NOMO-1 (cell line): ENCODE data around the gene CTSW.

Source experiments
- DNase-seq, 2 experiments: peaks; one replicate each; lab custom pipeline; 2025; ENCODE audit not compliant: unreplicated experiment in 2 of 2; lab: John Stamatoyannopoulos, UW

Gene CTSW

GRCh38 chr11:65854852-65855837 lies 24.5 kb upstream of the CTSW start:
- DNase-seq: no peak

DNA sequence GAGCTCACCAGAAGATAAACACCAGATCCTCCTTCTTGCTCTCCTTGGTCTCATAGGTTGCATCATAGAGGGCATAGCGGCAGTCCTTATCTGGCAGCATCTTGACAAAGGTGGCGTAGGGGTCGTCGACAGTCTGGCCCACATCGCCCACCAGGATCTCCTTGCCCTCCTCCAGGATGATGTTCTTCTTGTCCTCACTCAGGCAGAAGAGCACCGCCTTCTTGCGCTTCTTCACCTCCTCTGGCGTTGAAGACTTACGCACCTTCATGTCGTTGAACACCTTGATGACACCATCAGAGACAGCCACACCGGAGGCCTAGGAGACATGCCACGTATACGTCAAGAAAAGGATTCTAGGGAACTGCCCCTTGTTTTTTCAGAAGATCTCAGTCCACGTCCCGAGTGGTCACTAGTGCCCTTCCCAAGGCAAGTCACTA lies 23.7 kb upstream of the CTSW start:
- DNase-seq: no peak

- peak; percentile 82 to 86 for DNase-seq
Observed at GRCh38 chr11:65856689-65857499, 22.7 kb upstream of the CTSW start.

- DNase-seq: peak in 1 of 2 experiments; percentile 40
Observed at GRCh38 chr11:65857500-65857852, 22.2 kb upstream of the CTSW start.

GRCh38 chr11:65857853-65858680 lies 21.6 kb upstream of the CTSW start, which contains the start of gene CFL1:
TSS of gene CFL1 (minus strand) at chr11:65858180. CDS start at chr11:65858099, 81 bp downstream.
- peak; percentile 96 to 99 for DNase-seq

- no peak for DNase-seq
Observed at GRCh38 chr11:65858681-65859087, 21.0 kb upstream of the CTSW start.

DNA sequence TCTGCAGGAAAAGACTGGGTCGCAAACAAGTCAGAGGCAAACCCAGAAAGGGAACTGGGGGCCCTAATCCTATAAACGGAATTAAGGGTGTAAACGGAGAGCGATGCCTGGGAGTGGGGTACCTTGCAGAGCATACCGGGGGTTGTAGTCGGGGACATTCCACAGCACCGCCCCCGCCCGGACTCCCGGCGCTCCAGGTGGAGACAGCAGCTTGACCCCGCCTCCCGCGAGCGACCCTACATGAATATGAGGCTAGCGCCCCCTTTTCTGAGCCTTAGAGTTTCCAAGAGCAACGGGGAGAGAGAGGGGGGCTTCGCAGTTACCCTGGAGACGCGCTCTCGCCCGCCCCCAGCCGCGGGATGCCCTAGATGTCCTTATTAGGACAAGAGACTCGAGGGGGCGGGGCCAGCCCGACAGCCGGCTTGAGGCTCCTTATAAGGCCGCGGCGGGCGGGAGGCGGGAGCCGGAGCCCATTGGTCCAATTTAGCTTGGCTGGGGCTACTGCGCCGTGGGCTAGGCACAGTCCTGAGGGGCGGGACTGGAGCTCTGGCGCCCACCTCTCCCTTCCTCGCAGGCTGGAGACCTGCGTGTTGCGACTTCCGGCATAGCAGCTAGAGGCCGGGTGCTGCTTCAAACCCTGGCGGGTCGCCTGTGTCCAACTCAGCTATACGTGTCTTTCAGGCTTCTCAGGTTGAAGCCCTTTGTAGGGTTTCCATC lies 20.4 kb upstream of the CTSW start:
- DNase-seq: peak; percentile 99

DNA sequence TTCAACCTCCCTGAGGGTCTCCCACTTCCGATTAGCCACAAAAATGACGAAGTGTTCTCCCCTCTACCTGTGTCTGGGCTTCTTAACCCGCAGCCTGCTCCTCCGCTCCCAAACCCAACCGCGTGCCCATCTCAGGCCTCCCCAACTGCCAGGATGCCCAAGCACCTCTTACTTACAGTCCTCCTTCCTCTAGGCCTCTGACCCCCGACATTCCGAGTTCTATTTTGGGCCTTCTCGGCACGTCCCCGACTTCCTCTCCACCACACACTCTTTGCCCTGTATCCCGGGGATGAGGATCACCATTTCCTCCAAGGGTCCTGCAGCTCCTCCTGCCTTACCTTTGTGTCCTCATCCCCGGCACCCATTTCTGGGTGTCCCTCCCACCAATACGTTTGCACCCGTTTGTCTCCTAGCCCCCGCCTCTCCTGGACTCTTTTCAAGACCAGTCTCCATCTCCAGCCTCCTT lies 19.8 kb upstream of the CTSW start:
- no peak for DNase-seq

- peak; percentile 95 to 98 for DNase-seq
Observed at GRCh38 chr11:65860278-65861164, 19.1 kb upstream of the CTSW start, which contains the start of gene MUS81. TSS of gene MUS81 (plus strand) at chr11:65860433. CDS start at chr11:65860754, 321 bp downstream.

- DNase-seq: no peak
Observed at GRCh38 chr11:65861165-65861505, 18.5 kb upstream of the CTSW start.

DNA sequence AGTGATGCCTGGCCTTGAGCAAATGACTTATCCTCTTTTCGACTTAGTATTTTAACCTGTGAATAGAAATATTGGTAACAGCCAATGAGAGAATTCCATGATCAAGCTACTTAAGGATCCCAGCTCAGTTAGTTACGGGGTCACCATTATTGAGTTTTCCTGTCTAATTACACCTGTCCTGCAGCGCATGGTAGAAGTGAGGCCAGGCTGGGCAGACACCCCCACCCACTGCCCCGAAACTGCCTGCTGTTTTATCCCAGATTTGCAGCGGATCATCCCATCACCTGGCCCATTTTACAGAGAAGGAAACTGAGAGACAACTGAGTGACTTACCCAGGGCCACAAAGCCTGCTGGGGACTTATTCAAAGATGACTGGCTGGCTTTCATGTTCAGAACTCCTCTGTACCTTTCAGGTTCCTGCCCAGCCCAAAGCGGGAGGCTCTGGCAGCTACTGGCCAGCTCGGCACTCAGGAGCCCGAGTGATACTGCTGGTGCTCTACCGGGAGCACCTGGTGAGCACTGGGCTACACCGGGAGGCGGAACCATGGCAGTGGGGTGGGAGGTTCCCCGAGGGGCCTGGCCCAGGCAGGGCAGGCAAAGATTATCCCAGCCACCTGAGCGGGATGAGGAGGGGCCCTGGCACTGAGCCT lies 18.0 kb upstream of the CTSW start:
- DNase-seq: no peak

DNA sequence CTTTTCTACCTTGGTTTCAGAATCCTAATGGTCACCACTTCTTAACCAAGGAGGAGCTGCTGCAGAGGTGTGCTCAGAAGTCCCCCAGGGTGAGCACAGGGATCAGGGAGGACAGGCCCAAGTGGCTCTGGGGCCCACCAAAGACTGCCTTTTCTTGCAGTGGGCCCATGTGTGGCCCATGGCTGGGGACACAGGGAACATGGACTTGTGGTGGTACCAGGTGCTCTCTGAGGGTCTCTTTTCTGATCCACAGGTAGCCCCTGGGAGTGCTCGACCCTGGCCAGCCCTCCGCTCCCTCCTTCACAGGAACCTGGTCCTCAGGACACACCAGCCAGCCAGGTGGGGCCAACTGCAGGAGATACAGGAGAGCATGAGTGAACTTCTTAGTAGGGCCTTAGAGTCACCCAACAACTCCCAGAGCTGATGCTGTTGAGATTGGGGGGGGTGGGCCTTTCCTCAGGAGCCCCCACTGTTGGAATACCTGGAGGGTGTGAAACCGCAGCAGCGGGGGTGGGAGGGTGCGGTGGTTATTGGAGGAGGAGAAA lies 17.4 kb upstream of the CTSW start:
- no peak for DNase-seq

DNA sequence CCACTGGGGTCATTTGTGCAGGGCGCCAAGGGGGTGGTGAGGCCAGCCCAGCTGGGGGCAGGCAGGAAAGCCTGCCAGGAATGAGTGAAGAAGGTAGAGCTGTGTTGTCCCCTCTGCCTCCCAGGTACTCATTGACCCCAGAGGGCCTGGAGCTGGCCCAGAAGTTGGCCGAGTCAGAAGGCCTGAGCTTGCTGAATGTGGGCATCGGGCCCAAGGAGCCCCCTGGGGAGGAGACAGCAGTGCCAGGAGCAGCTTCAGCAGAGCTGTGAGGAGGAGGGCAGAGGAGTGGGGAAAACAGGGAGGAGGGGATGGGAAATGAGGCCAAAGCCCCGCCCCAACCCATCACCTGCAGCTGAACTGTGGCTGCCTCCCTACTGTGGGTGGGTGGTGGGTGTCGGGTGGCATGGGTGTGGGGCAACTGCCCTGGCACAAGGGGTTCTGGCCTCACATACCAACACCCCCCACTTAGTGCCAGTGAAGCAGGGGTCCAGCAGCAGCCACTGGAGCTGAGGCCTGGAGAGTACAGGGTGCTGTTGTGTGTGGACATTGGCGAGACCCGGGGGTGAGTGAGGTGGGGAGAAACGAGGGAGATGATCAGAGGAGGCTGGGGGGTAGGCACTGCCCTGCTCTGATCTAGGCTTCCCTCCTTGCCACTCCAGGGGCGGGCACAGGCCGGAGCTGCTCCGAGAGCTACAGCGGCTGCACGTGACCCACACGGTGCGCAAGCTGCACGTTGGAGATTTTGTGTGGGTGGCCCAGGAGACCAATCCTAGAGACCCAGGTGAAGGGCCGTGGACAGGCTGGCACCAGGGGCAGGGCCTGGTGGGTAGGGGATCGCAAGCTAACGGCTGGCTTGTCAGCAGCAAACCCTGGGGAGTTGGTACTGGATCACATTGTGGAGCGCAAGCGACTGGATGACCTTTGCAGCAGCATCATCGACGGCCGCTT lies 16.4 kb upstream of the CTSW start:
- DNase-seq: no peak

DNA sequence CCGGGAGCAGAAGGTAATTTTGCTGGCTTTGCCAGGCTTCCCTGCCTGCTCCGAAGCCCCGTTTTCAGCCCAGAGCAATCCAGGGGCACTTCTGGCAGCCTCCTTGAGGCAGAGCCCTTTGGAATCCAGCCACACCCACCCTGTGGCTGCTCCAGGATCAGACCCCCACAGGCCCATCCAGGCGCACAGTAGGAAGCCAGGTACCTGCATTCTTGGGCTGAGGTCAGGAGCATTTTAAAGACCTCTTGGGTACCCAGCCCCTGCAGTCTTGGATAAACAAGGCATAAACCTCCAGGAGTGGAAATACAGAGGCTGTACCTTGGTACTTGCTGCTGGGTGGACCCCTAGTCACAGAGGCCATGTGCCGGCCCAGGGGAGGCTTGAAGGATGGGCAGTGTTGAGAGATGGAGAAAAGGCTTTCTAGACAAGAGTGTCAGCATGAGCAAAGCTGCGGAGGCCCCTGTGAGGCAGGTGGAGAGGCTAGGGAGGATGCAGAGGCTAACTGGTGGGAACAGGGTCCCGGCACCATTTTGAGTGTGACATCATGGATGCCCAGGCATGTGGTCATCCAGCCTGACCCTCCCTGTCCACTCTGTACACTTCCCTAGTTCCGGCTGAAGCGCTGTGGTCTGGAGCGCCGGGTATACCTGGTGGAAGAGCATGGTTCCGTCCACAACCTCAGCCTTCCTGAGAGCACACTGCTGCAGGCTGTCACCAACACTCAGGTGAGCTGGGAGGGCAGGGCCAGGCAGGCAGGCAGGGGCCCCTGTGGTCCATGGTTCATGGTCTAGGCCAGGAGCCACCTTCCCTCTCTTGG lies 15.5 kb upstream of the CTSW start:
- DNase-seq: no peak

GRCh38 chr11:65864706-65865471 lies 14.7 kb upstream of the CTSW start:
- no peak for DNase-seq
